GM12878 (cell line): ENCODE results near the gene TTLL10.

Experiments used
- BCL11A ChIP-seq: IDR thresholded peaks from 2 replicates; pipeline ENCODE4 v1.6.1; 2011; ENCODE audit warnings: low read depth, low read length
- CTCF ChIP-seq, 3 experiments: IDR thresholded peaks in 2 of 3; conservative IDR thresholded peaks in 1 of 3; 2 replicates each; pipeline ENCODE4 v1.5.1; 2011; ENCODE audit warnings: low read depth in 3 of 3, low read length in 3 of 3, mild to moderate bottlenecking in 3 of 3, control low read depth in 2 of 3, moderate library complexity in 2 of 3, inconsistent platforms in 1 of 3, mixed read lengths in 1 of 3; ENCODE audit not compliant: control insufficient read depth in 2 of 3, insufficient read depth in 1 of 3; ENCODE audit errors: extremely low read depth in 1 of 3
- GABPA ChIP-seq: IDR thresholded peaks from 2 replicates; pipeline ENCODE4 v1.6.1; 2014; ENCODE audit warnings: antibody characterized with exemption, low read depth, mild to moderate bottlenecking, inconsistent platforms

- TF ChIP-seq BCL11A (no peak), CTCF (IDR thresholded peaks at IDR 0.05 in 2 of 3, conservative IDR thresholded peaks at IDR 0.05 in 1 of 3; ENCODE audit: control insufficient read depth in 2 of 3, extremely low read depth in 1 of 3, insufficient read depth in 1 of 3, low read depth in 3 of 3, low read length in 3 of 3) (no peak), GABPA (no peak)
These were observed 58.6 kb downstream of the TTLL10 start, which contains the start of gene B3GALT6 for GRCh38 chr1:1232208-1232795.
